ENCODE data around the gene TMPRSS11E. TPM values are rescaled to one million over a fixed set of nuclear protein-coding genes. Genes with fewer than 3 reads are reported as not detected.
"Not testable (repeated sequence)": the region's sequence is repeated elsewhere in the genome, so short reads cannot be mapped to it uniquely, and the experiment has no call there.

The TMPRSS11E gene
- total RNA-seq, 1 experiment from 2014 or later = not detected

GRCh38 chr4:68410643-68411042 lies 36.6 kb upstream of the TMPRSS11E start:
- no peaks in the 10 kb centered on the region for H3K27me3 Mint-ChIP-seq (ENCODE audit: insufficient read depth, unreplicated experiment)
- TF ChIP-seq, protein P1, sequence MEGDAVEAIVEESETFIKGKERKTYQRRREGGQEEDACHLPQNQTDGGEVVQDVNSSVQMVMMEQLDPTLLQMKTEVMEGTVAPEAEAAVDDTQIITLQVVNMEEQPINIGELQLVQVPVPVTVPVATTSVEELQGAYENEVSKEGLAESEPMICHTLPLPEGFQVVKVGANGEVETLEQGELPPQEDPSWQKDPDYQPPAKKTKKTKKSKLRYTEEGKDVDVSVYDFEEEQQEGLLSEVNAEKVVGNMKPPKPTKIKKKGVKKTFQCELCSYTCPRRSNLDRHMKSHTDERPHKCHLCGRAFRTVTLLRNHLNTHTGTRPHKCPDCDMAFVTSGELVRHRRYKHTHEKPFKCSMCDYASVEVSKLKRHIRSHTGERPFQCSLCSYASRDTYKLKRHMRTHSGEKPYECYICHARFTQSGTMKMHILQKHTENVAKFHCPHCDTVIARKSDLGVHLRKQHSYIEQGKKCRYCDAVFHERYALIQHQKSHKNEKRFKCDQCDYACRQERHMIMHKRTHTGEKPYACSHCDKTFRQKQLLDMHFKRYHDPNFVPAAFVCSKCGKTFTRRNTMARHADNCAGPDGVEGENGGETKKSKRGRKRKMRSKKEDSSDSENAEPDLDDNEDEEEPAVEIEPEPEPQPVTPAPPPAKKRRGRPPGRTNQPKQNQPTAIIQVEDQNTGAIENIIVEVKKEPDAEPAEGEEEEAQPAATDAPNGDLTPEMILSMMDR (IDR thresholded peaks at IDR 0.05; ENCODE audit: unreplicated experiment) = no peak
- BruUV-seq (replicated peaks) = no TSS peak
- DNase-seq (ENCODE audit: unreplicated experiment) = no peak
- no peaks in the 10 kb centered on the region for H3K9me3 Mint-ChIP-seq (ENCODE audit: unreplicated experiment)
- H3K27ac Mint-ChIP-seq (ENCODE audit: low read depth, unreplicated experiment) = no peak overlapping the region
- CTCF ChIA-PET = interaction anchor here (0.7 to 1.0 kb wide), 2 partner anchors 34 to 64 kb away, joined by 4 read pairs; no protein-coding TSS in a partner anchor
- H3K4me3 Mint-ChIP-seq (ENCODE audit: unreplicated experiment) = no peak overlapping the region
- H3K36me3 Mint-ChIP-seq (ENCODE audit: insufficient read depth, unreplicated experiment) = peaks cover 7% of the 10 kb centered on the region
- POLR2A ChIA-PET = no interaction called here
- H3K4me1 Mint-ChIP-seq (ENCODE audit: insufficient read depth, unreplicated experiment) = peaks cover 5% of the 10 kb centered on the region
- intact Hi-C loops (cut with micrococcal nuclease) = no loop called here

- CTCF ChIA-PET = interaction anchor here (0.6 kb wide), 1 partner anchor 52 kb away, joined by 3 read pairs; no protein-coding TSS in a partner anchor
- H3K27ac Mint-ChIP-seq (ENCODE audit: low read depth, unreplicated experiment); H3K36me3 Mint-ChIP-seq (ENCODE audit: insufficient read depth, unreplicated experiment); H3K27me3 Mint-ChIP-seq (ENCODE audit: insufficient read depth, unreplicated experiment); H3K9me3 Mint-ChIP-seq (ENCODE audit: unreplicated experiment); intact Hi-C loops (cut with micrococcal nuclease); H3K4me3 Mint-ChIP-seq (ENCODE audit: unreplicated experiment); BruUV-seq (replicated peaks); POLR2A ChIA-PET: not testable (repeated sequence)
- DNase-seq (ENCODE audit: unreplicated experiment) = peak; percentile 12
- peaks cover 12% of the 10 kb centered on the region for H3K4me1 Mint-ChIP-seq (ENCODE audit: insufficient read depth, unreplicated experiment)
These were observed 35.2 kb upstream of the TMPRSS11E start for GRCh38 chr4:68412031-68412430.

- intact Hi-C loops (cut with micrococcal nuclease) = no loop called here
- no peaks in the 10 kb centered on the region for H3K36me3 Mint-ChIP-seq (ENCODE audit: insufficient read depth, unreplicated experiment)
- H3K9me3 Mint-ChIP-seq (ENCODE audit: unreplicated experiment) = no peaks in the 10 kb centered on the region
- TF ChIP-seq, protein P1 (IDR thresholded peaks at IDR 0.05; ENCODE audit: unreplicated experiment) = no peak
- H3K4me1 Mint-ChIP-seq (ENCODE audit: insufficient read depth, unreplicated experiment) = peaks cover 9% of the 10 kb centered on the region
- H3K27me3 Mint-ChIP-seq (ENCODE audit: insufficient read depth, unreplicated experiment) = no peaks in the 10 kb centered on the region
- DNase-seq (ENCODE audit: unreplicated experiment) = peak; percentile 61
- no peak overlapping the region for H3K4me3 Mint-ChIP-seq (ENCODE audit: unreplicated experiment)
- no TSS peak for BruUV-seq (replicated peaks)
- ChIA-PET POLR2A (interaction anchor here (0.5 kb wide), 1 partner anchor 26 kb away, joined by 3 read pairs; no protein-coding TSS in a partner anchor), CTCF (no interaction called here)
- H3K27ac Mint-ChIP-seq (ENCODE audit: low read depth, unreplicated experiment) = peak overlapping the region; percentile 52
These were observed 30.7 kb upstream of the TMPRSS11E start for GRCh38 chr4:68416591-68416990.

DNA sequence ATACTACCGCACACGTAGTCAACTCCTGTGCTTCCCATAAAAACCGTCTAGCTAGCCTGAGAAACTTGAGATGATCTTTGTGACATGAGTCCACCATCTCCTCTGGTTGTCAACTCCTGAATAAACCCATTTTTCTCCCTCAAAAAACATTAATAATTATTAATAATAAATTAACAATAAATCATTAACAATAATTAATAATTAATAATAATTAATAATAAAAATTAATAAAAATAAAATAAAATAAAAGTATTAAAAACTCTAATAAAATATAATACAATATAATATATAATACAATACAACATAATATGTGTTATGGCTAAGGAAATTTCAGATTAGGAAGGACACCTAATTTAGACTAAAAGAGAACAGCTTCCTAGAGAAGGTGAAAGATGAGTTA lies 20.7 kb upstream of the TMPRSS11E start:
- TF ChIP-seq, protein P1 (IDR thresholded peaks at IDR 0.05; ENCODE audit: unreplicated experiment) = no peak
- ChIA-PET CTCF (no interaction called here), POLR2A (no interaction called here)
- Mint-ChIP-seq H3K36me3 (ENCODE audit: insufficient read depth, unreplicated experiment) (no peaks in the 10 kb centered on the region), H3K27me3 (ENCODE audit: insufficient read depth, unreplicated experiment) (no peaks in the 10 kb centered on the region), H3K9me3 (ENCODE audit: unreplicated experiment) (no peaks in the 10 kb centered on the region), H3K4me3 (ENCODE audit: unreplicated experiment) (no peak overlapping the region), H3K4me1 (ENCODE audit: insufficient read depth, unreplicated experiment) (no peaks in the 10 kb centered on the region), H3K27ac (ENCODE audit: low read depth, unreplicated experiment) (no peak overlapping the region)
- BruUV-seq (replicated peaks) = no TSS peak
- intact Hi-C loops (cut with micrococcal nuclease) = no loop called here
- DNase-seq (ENCODE audit: unreplicated experiment) = no peak

DNA sequence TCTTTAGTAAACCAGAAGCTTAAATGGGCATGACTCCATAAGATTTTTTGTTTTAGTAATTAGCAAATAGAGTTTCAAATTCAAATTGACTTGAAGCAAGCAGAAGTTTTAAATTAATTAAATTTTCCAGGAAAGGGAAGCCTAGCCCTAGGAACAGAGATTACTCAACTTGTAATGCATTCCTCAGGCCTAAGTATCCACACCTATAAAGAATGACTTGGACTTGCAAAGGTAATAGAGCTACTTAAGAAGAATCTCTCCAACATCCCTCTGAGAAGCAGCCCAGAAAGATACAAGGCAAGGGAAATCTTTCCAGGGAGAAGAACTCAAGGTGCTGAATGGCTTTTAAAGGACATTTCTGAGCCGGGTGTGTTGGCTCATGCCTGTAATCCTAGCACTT lies 16.9 kb upstream of the TMPRSS11E start:
- Mint-ChIP-seq H3K36me3 (ENCODE audit: insufficient read depth, unreplicated experiment) (no peaks in the 10 kb centered on the region), H3K9me3 (ENCODE audit: unreplicated experiment) (no peaks in the 10 kb centered on the region), H3K27ac (ENCODE audit: low read depth, unreplicated experiment) (no peak overlapping the region), H3K4me3 (ENCODE audit: unreplicated experiment) (no peak overlapping the region), H3K27me3 (ENCODE audit: insufficient read depth, unreplicated experiment) (no peaks in the 10 kb centered on the region), H3K4me1 (ENCODE audit: insufficient read depth, unreplicated experiment) (no peaks in the 10 kb centered on the region)
- TF ChIP-seq, protein P1 (IDR thresholded peaks at IDR 0.05; ENCODE audit: unreplicated experiment) = no peak
- DNase-seq (ENCODE audit: unreplicated experiment) = no peak
- ChIA-PET CTCF (no interaction called here), POLR2A (interaction anchor here (0.9 kb wide), 1 partner anchor 12 kb away, joined by 3 read pairs; no protein-coding TSS in a partner anchor)
- no TSS peak for BruUV-seq (replicated peaks)
- intact Hi-C loops (cut with micrococcal nuclease) = no loop called here
